ENCODE measurements around the gene AK1.

- TF ChIP-seq EZH2 (IDR thresholded peaks at IDR 0.05; ENCODE audit: borderline replicate concordance, low read length) = no peak
- no peak for TF ChIP-seq CTCF (conservative IDR thresholded peaks at IDR 0.05 in 1 of 2, IDR thresholded peaks at IDR 0.05 in 1 of 2; ENCODE audit: extremely low read depth in 1 of 2, insufficient read depth in 1 of 2, low read depth in 1 of 2, low read length in 2 of 2)
Observed at GRCh38 chr9:127896395-127897192, 19.1 kb upstream of the AK1 start.
